Cardiac muscle cell (in vitro differentiated cells and primary cell): ENCODE data around the gene PNPLA2. TPM values are rescaled to one million over a fixed set of nuclear protein-coding genes. Genes with fewer than 3 reads are reported as not detected.

Source experiments
- DNase-seq, 2 donors: peaks; one replicate each; pipeline versions ENCODE4 v3.0.0 to v3.0.0-alpha.2; 2010 to 2017; ENCODE audit warnings: low read depth in 1 of 2, low spot score in 1 of 2
- H3K27ac ChIP-seq: fragments of 200-600 bp; sonication (generic); 2 replicates; pipeline ENCODE4 v1.5.1; 2016
- H3K27me3 ChIP-seq: fragments of 200-600 bp; sonication (generic); 2 replicates; pipeline ENCODE4 v1.6.0; 2016; ENCODE audit warnings: control low read depth
- H3K36me3 ChIP-seq: fragments of 200-600 bp; sonication (generic); 2 replicates; pipeline ENCODE4 v1.5.1; 2016; ENCODE audit warnings: control low read depth
- H3K4me1 ChIP-seq: fragments of 200-600 bp; sonication (generic); 2 replicates; pipeline ENCODE4 v1.8.1; 2017; ENCODE audit warnings: low read depth, mild to moderate bottlenecking, mixed run types
- H3K4me3 ChIP-seq: fragments of 200-600 bp; sonication (generic); 2 replicates; pipeline ENCODE4 v1.5.1; 2016; ENCODE audit warnings: mild to moderate bottlenecking
- H3K9me3 ChIP-seq: fragments of 200-600 bp; sonication (generic); 2 replicates; pipeline ENCODE4 v1.5.1; 2017; ENCODE audit warnings: low read depth, mild to moderate bottlenecking, control low read depth
- polyA plus RNA-seq: library from polyadenylated mRNA; unstranded; fragments of >200 nt; fragmentation: Nextera tagmentation; extraction: Ambion mirVana; gene quantifications from 2 replicates; pipeline ENCODE4 v1.2.1, GENCODE V29; 2016
- total RNA-seq: library from RNA; depleted of rRNA; stranded (reverse); fragments of >200 nt; gene quantifications from 2 replicates; pipeline ENCODE4 v1.2.3, GENCODE V29; 2016
- TF ChIP-seq, protein P1 (sequence below): IDR thresholded peaks from 2 replicates; pipeline ENCODE4 v1.5.1; 2012; ENCODE audit warnings: low read depth, mild to moderate bottlenecking, low read length

The PNPLA2 gene
- total and polyA plus RNA-seq, 2 experiments from 2014 or later, result 81.6 to 99.9 TPM

DNA sequence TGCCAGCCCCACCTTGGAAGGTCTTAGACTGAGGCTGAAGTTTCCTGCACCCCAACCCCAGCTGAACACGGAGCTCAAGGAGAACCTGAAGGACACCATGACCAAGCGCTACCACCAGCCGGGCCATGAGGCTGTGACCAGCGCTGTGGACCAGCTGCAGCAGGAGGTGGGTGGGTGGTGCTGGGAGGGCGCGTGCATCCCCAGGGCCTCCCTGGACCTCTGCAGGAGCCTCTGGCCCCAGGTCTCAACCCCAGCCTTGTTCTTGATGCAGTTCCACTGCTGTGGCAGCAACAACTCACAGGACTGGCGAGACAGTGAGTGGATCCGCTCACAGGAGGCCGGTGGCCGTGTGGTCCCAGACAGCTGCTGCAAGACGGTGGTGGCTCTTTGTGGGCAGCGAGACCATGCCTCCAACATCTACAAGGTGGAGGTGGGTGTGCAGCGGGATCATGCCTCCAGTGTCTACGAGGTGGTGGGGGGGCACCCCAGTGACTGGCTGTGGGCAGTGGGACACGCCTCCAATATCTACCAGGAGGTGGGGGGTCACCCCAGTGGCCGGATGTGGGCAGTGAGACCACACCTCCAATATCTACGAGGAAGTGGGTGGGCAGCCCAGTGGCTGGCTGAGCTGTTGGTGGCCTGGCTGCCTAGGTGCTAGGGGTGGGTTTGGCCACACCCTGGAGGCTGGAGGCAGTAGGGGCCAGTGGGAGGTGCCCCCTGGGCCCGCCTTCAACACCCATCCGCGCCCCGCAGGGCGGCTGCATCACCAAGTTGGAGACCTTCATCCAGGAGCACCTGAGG is 18.7 kb downstream of the PNPLA2 start:
- H3K27me3 ChIP-seq, result no peaks in the 10 kb centered on the region
- DNase-seq, result no peak
- H3K36me3 ChIP-seq, result peaks cover 33% of the 10 kb centered on the region
- H3K4me1 ChIP-seq, result peaks cover 13% of the 10 kb centered on the region
- H3K9me3 ChIP-seq, result no peaks in the 10 kb centered on the region
- H3K27ac ChIP-seq, result no peak overlapping the region
- TF ChIP-seq, protein P1, sequence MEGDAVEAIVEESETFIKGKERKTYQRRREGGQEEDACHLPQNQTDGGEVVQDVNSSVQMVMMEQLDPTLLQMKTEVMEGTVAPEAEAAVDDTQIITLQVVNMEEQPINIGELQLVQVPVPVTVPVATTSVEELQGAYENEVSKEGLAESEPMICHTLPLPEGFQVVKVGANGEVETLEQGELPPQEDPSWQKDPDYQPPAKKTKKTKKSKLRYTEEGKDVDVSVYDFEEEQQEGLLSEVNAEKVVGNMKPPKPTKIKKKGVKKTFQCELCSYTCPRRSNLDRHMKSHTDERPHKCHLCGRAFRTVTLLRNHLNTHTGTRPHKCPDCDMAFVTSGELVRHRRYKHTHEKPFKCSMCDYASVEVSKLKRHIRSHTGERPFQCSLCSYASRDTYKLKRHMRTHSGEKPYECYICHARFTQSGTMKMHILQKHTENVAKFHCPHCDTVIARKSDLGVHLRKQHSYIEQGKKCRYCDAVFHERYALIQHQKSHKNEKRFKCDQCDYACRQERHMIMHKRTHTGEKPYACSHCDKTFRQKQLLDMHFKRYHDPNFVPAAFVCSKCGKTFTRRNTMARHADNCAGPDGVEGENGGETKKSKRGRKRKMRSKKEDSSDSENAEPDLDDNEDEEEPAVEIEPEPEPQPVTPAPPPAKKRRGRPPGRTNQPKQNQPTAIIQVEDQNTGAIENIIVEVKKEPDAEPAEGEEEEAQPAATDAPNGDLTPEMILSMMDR, result no peak
- no peak overlapping the region for H3K4me3 ChIP-seq

DNA sequence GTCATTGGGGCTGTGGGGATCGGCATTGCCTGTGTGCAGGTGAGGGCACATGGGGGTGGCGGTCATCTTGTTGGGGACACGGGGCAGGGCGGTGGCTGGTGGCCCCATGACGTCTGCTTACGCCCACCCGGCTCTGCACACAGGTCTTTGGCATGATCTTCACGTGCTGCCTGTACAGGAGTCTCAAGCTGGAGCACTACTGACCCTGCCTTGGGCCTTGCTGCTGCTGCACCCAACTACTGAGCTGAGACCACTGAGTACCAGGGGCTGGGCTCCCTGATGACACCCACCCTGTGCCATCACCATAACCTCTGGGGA is 19.2 kb downstream of the PNPLA2 start:
- peaks cover 33% of the 10 kb centered on the region for H3K36me3 ChIP-seq
- H3K9me3 ChIP-seq, result no peaks in the 10 kb centered on the region
- H3K27me3 ChIP-seq, result no peaks in the 10 kb centered on the region

DNA sequence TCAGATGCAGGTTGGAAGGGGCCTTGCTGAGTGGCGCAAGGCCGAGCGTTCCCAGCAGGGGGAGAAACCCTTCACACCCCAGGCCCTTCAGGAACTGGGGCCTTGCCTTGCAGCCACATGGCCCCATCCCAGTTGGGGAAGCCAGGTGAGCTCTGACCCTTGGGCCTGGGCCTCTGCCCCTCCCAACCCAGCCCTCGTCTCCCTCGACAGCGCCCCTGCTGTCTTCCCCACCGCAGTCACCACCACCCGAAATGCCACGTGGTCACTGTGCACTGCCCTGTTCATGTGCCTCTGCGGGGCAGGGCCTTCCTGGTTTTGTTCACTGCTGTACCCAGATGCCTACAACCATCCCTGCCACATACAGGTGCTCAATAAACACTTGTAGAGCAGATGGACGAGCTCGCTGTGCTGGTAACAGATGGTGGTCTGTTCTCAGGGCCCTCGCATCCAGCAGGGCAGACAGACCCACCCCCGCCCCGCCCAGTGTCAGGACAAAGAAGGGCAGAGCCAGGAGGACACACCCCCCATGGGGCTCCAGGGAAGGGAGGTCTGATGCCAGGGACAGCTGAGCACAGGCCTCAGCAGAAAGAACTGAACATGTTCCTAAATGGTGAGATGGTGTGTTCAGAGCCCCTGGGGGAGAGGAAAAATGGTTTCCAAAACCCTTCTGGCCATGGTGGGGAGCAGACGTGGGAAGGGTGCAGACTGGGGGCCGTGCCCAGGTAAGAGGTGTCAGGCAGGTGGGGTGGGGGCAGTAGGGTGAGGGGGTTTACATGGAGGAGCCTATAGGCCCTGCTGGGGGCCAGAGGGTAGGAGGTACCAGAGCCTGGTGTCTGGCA is 19.9 kb downstream of the PNPLA2 start:
- H3K36me3 ChIP-seq, result peaks cover 33% of the 10 kb centered on the region
- no peaks in the 10 kb centered on the region for H3K27me3 ChIP-seq
- peak in 1 of 2 donors; percentile 46 for DNase-seq
- H3K9me3 ChIP-seq, result no peaks in the 10 kb centered on the region
- H3K4me1 ChIP-seq, result peaks cover 15% of the 10 kb centered on the region
- no peak overlapping the region for H3K4me3 ChIP-seq
- peak overlapping the region; percentile 54 for H3K27ac ChIP-seq
- TF ChIP-seq, protein P1, result peak; percentile 28

More for the DNA sequence above, 19.2 kb downstream of the PNPLA2 start:
- H3K4me3 ChIP-seq, result no peak overlapping the region
- H3K4me1 ChIP-seq, result peaks cover 13% of the 10 kb centered on the region
- H3K27ac ChIP-seq, result no peak overlapping the region
- TF ChIP-seq, protein P1, result no peak
- no peak for DNase-seq

DNA sequence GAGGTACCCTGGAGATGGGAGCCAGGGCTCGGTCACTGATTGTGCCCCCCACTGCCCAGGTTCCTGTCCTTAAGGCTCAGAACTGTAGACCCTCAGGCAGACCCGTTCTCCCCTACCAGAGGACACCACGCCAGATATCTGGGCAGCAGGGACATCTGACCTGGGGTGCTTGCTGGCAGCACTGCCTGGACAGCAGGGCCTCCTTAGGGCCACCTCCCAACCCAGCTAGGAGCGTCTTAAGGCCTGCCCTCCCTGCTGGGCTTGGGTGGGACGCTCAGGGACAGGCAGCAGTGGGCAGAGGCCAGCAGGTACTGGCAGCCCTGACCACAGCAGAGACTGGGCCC is 20.5 kb downstream of the PNPLA2 start:
- DNase-seq, result no peak
- Histone ChIP-seq H3K27ac (no peak overlapping the region), H3K27me3 (no peaks in the 10 kb centered on the region), H3K9me3 (no peaks in the 10 kb centered on the region), H3K4me3 (no peak overlapping the region), H3K4me1 (peaks cover 17% of the 10 kb centered on the region), H3K36me3 (peaks cover 33% of the 10 kb centered on the region)
- TF ChIP-seq, protein P1, result no peak

DNA sequence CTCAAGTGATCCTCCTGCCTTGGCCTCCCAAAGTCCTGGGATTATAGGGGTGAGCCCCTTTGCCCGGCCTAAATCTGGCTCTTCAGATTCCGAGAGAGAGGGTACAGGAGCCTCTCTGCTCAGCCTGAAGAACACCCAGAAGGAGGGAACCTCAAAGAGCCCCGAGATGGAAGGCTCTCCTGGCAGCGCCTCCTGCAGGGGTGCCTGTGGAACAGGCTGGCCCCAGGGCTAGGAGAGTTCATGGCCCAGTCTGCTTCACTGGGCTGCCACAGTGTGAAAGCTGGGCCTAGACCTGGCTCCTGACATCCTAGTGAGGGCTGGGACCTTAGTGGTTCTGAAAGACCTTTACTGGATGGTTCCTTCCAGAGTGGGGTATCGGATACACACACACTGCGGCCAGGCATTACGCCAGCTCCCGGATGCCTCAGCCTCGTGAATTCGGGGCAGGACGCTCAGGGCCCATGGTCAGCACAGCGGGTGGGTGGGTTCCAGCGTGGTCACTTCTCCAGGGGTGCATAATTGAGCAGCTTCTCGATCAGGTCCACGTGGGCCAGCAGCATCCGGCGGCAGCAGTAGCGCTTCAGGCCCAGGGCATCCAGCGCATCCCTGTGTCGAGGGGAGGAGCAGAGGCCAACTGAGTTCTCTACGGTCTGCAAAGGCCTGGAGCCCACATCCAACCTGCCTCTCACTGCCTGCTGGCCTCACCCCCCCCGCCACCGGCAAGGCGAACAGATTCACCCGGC is 21.3 kb downstream of the PNPLA2 start:
- TF ChIP-seq, protein P1, result peak; percentile 45
- no peaks in the 10 kb centered on the region for H3K27me3 ChIP-seq
- peaks cover 33% of the 10 kb centered on the region for H3K36me3 ChIP-seq
- H3K4me1 ChIP-seq, result peaks cover 24% of the 10 kb centered on the region
- no peak overlapping the region for H3K27ac ChIP-seq
- no peak for DNase-seq
- no peak overlapping the region for H3K4me3 ChIP-seq
- no peaks in the 10 kb centered on the region for H3K9me3 ChIP-seq
